Fibroblast of lung (primary cell): ENCODE measurements around the gene SLC25A34. TPM values are rescaled to one million over a fixed set of nuclear protein-coding genes. Genes with fewer than 3 reads are reported as not detected.

Experiments
- DNase-seq, 2 donors: peaks; one replicate each; pipeline versions ENCODE4 v3.0.0 to v3.0.0-alpha.2; 2010; ENCODE audit warnings: low read depth in 2 of 2
- H2AFZ ChIP-seq: 2 replicates; pipeline ENCODE4 v1.5.1; 2012; ENCODE audit warnings: low read length, control low read depth, inconsistent platforms
- H3K27ac ChIP-seq: 2 replicates; pipeline ENCODE4 v1.5.1; 2011; ENCODE audit warnings: low read length, control low read depth; ENCODE audit not compliant: insufficient read depth
- H3K27me3 ChIP-seq: 2 replicates; pipeline ENCODE4 v1.5.1; 2011; ENCODE audit warnings: mild to moderate bottlenecking, low read length; ENCODE audit not compliant: control insufficient read depth, insufficient read depth
- H3K36me3 ChIP-seq: 2 replicates; pipeline ENCODE4 v1.5.1; 2011; ENCODE audit warnings: low read length; ENCODE audit not compliant: control insufficient read depth, insufficient read depth
- H3K4me1 ChIP-seq: 2 replicates; pipeline ENCODE4 v1.5.1; 2011; ENCODE audit warnings: low read length; ENCODE audit not compliant: control insufficient read depth, insufficient read depth; ENCODE audit errors: extremely low read depth
- H3K4me2 ChIP-seq: 2 replicates; pipeline ENCODE4 v1.5.1; 2011; ENCODE audit warnings: low read length, control low read depth; ENCODE audit not compliant: insufficient read depth; ENCODE audit errors: extremely low read depth
- H3K4me3 ChIP-seq, 4 experiments: fragments of 200-600 bp in 1 of 4; sonication (generic) in 1 of 4; replicated peaks in 1 of 4; 2 replicates each; pipeline ENCODE4 v1.5.1; 2011 to 2016; ENCODE audit warnings: low read length in 4 of 4, low read depth in 3 of 4, mild to moderate bottlenecking in 3 of 4, control low read depth in 2 of 4, inconsistent platforms in 1 of 4, mixed read lengths in 1 of 4; ENCODE audit not compliant: insufficient read depth in 1 of 4; ENCODE audit errors: control extremely low read depth in 1 of 4
- H3K79me2 ChIP-seq: 2 replicates; pipeline ENCODE4 v1.5.1; 2012; ENCODE audit warnings: mild to moderate bottlenecking, low read length, inconsistent platforms; ENCODE audit not compliant: control insufficient read depth, insufficient read depth
- H3K9ac ChIP-seq: 2 replicates; pipeline ENCODE4 v1.5.1; 2011; ENCODE audit warnings: mild to moderate bottlenecking, low read length, control low read depth; ENCODE audit not compliant: insufficient read depth
- H3K9me3 ChIP-seq: 2 replicates; pipeline ENCODE4 v1.5.1; 2012; ENCODE audit warnings: low read depth, low read length; ENCODE audit not compliant: control insufficient read depth, insufficient read depth
- H4K20me1 ChIP-seq: 2 replicates; pipeline ENCODE4 v1.5.1; 2011; ENCODE audit warnings: low read length; ENCODE audit not compliant: control insufficient read depth, insufficient read depth; ENCODE audit errors: extremely low read depth
- CTCF ChIP-seq, 2 donors: IDR thresholded peaks in 1 of 2; conservative IDR thresholded peaks in 1 of 2; 1 replicate in 1 of 2; 2 replicates in 1 of 2; pipeline ENCODE4 v1.5.1; 2011 to 2012; ENCODE audit warnings: low read length in 2 of 2, control low read depth in 1 of 2, inconsistent platforms in 1 of 2, low read depth in 1 of 2, mild to moderate bottlenecking in 1 of 2
- EZH2 ChIP-seq: IDR thresholded peaks from 2 replicates; pipeline ENCODE4 v1.5.1; 2012; ENCODE audit warnings: low read length, control low read depth, mild to moderate bottlenecking; ENCODE audit errors: missing control alignments
- polyA plus RNA-seq, 2 donors: library from polyadenylated mRNA; depleted of rRNA in 1 of 2; stranded (reverse) in 1 of 2; unstranded in 1 of 2; fragments of >200 nt; gene quantifications; 2 replicates each; pipeline ENCODE4 v1.2.1, GENCODE V29; 2011 to 2012; ENCODE audit warnings: missing spikeins in 1 of 2
- total RNA-seq: library from RNA; depleted of rRNA; stranded (reverse); fragments of >200 nt; gene quantifications from 2 replicates; pipeline ENCODE4 v1.2.1, GENCODE V29; 2014

SLC25A34 gene
- total and polyA plus RNA-seq, 2 donors (not counting 1 experiment from before 2014, with no cell fraction given) = 0.35 to 0.83 TPM

GRCh38 chr1:15768388-15768787 is 32.3 kb downstream of the SLC25A34 start:
- H3K27me3 ChIP-seq = no peaks in the 10 kb centered on the region
- H3K4me3 ChIP-seq = no peak overlapping the region
- no peak overlapping the region for H2AFZ ChIP-seq
- H3K9ac ChIP-seq = no peak overlapping the region
- DNase-seq = no peak
- H3K79me2 ChIP-seq = peaks cover 2% of the 10 kb centered on the region
- no peaks in the 10 kb centered on the region for H3K9me3 ChIP-seq
- no peaks in the 10 kb centered on the region for H3K4me1 ChIP-seq
- no peak overlapping the region for H3K27ac ChIP-seq
- TF ChIP-seq CTCF (conservative IDR thresholded peaks at IDR 0.05 in 1 of 2, IDR thresholded peaks at IDR 0.05 in 1 of 2; ENCODE audit: low read depth in 1 of 2, low read length in 2 of 2) (no peak), EZH2 (no peak)
- peaks cover 11% of the 10 kb centered on the region for H3K36me3 ChIP-seq
- H3K4me2 ChIP-seq = no peak overlapping the region
- no peaks in the 10 kb centered on the region for H4K20me1 ChIP-seq

- H3K36me3 ChIP-seq = peaks cover 9% of the 10 kb centered on the region
- H3K79me2 ChIP-seq = no peaks in the 10 kb centered on the region
- no peaks in the 10 kb centered on the region for H4K20me1 ChIP-seq
- no peak for TF ChIP-seq EZH2
- TF ChIP-seq CTCF (conservative IDR thresholded peaks at IDR 0.05 in 1 of 2, IDR thresholded peaks at IDR 0.05 in 1 of 2; ENCODE audit: low read depth in 1 of 2, low read length in 2 of 2) = no peak
- no peak for DNase-seq
- no peak overlapping the region for H3K4me3 ChIP-seq
- H3K9me3 ChIP-seq = no peaks in the 10 kb centered on the region
- no peak overlapping the region for H3K9ac ChIP-seq
- no peaks in the 10 kb centered on the region for H3K4me1 ChIP-seq
- H3K27me3 ChIP-seq = no peaks in the 10 kb centered on the region
- no peak overlapping the region for H3K27ac ChIP-seq
- no peak overlapping the region for H3K4me2 ChIP-seq
- no peak overlapping the region for H2AFZ ChIP-seq
Observed at GRCh38 chr1:15770313-15770962, 34.4 kb downstream of the SLC25A34 start.

- TF ChIP-seq EZH2 = no peak
- no peak for TF ChIP-seq CTCF (conservative IDR thresholded peaks at IDR 0.05 in 1 of 2, IDR thresholded peaks at IDR 0.05 in 1 of 2; ENCODE audit: low read depth in 1 of 2, low read length in 2 of 2)
- Histone ChIP-seq H2AFZ (no peak overlapping the region), H3K9ac (no peak overlapping the region), H3K9me3 (no peaks in the 10 kb centered on the region), H4K20me1 (no peaks in the 10 kb centered on the region), H3K4me3 (no peak overlapping the region), H3K27me3 (no peaks in the 10 kb centered on the region), H3K27ac (no peak overlapping the region), H3K79me2 (no peaks in the 10 kb centered on the region), H3K4me1 (no peaks in the 10 kb centered on the region), H3K36me3 (peaks cover 8% of the 10 kb centered on the region), H3K4me2 (no peak overlapping the region)
- DNase-seq = no peak
Observed at GRCh38 chr1:15771836-15772515, 35.9 kb downstream of the SLC25A34 start.
